Measurements from ENCODE around the gene KRR1. TPM values are rescaled to one million over a fixed set of nuclear protein-coding genes. Genes with fewer than 3 reads are reported as not detected.

KRR1 gene
- total RNA-seq: 35.6 and 44.3 TPM in 2 replicates
- polyA plus RNA-seq (2012): 16.8 TPM

GRCh38 chr12:75511116-75512048 is at the start of gene KRR1:
KRR1 (minus strand) TSS chr12:75511609; CDS start chr12:75511597, 12 bp downstream.
- DNase-seq (ENCODE audit: low read depth): peak; percentile 98

GRCh38 chr12:75560167-75560566 is 48.8 kb upstream of the KRR1 start:
- peak; percentile 50 for DNase-seq (ENCODE audit: low read depth)

- DNase-seq (ENCODE audit: low read depth): no peak
These were observed 46.9 kb upstream of the KRR1 start for GRCh38 chr12:75558287-75558686.

- DNase-seq (ENCODE audit: low read depth): no peak
These were observed 45.0 kb upstream of the KRR1 start for GRCh38 chr12:75556311-75556899.

- DNase-seq (ENCODE audit: low read depth): no peak
These were observed 43.1 kb upstream of the KRR1 start for GRCh38 chr12:75554556-75554880.

- peak; percentile 45 for DNase-seq (ENCODE audit: low read depth)
These were observed 42.6 kb upstream of the KRR1 start for GRCh38 chr12:75553836-75554555.

- DNase-seq (ENCODE audit: low read depth): peak; percentile 86
These were observed 42.0 kb upstream of the KRR1 start for GRCh38 chr12:75553398-75553797.

GRCh38 chr12:75551477-75551876 is 40.1 kb upstream of the KRR1 start:
- no peak for DNase-seq (ENCODE audit: low read depth)

- DNase-seq (ENCODE audit: low read depth): peak; percentile 73
These were observed 39.2 kb upstream of the KRR1 start for GRCh38 chr12:75550401-75551240.

- no peak for DNase-seq (ENCODE audit: low read depth)
These were observed 38.6 kb upstream of the KRR1 start for GRCh38 chr12:75549989-75550388.

- DNase-seq (ENCODE audit: low read depth): no peak
These were observed 37.5 kb upstream of the KRR1 start for GRCh38 chr12:75548879-75549278.

- peak; percentile 79 for DNase-seq (ENCODE audit: low read depth)
These were observed 34.2 kb upstream of the KRR1 start for GRCh38 chr12:75545636-75546035.

GRCh38 chr12:75543529-75543928 is 32.1 kb upstream of the KRR1 start:
- DNase-seq (ENCODE audit: low read depth): no peak

- no peak for DNase-seq (ENCODE audit: low read depth)
These were observed 31.5 kb upstream of the KRR1 start for GRCh38 chr12:75542942-75543341.

- DNase-seq (ENCODE audit: low read depth): no peak
These were observed 28.5 kb upstream of the KRR1 start for GRCh38 chr12:75539889-75540288.

- no peak for DNase-seq (ENCODE audit: low read depth)
These were observed 21.8 kb upstream of the KRR1 start for GRCh38 chr12:75533239-75533638.

GRCh38 chr12:75529826-75530225 is 18.4 kb upstream of the KRR1 start:
- DNase-seq (ENCODE audit: low read depth): no peak

- DNase-seq (ENCODE audit: low read depth): no peak
These were observed 17.9 kb upstream of the KRR1 start for GRCh38 chr12:75529316-75529715.

- DNase-seq (ENCODE audit: low read depth): no peak
These were observed 17.3 kb upstream of the KRR1 start for GRCh38 chr12:75528692-75529091.

GRCh38 chr12:75528272-75528671 is 16.9 kb upstream of the KRR1 start:
- no peak for DNase-seq (ENCODE audit: low read depth)
